ENCODE data around the gene WDR27.

DNA sequence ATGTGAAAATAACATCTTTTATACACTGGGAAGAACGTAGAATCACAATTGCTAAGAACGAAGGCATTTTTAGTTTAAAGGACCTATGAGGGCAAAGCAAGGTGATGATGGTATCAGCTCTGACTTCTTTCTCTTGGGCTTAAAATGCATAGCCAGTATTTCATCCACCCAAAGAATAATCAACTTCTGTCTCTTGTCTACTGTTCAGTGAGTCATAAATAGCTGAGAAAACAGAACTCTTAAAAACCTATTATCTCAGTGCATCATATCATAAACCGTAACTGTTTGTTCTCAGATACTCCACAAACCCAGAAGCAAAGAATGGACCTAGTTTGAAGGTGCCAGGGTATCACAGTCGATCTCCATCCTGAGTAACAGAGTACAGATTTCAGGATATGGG is 17.3 kb upstream of the WDR27 start:
- TF ChIP-seq, protein P1, sequence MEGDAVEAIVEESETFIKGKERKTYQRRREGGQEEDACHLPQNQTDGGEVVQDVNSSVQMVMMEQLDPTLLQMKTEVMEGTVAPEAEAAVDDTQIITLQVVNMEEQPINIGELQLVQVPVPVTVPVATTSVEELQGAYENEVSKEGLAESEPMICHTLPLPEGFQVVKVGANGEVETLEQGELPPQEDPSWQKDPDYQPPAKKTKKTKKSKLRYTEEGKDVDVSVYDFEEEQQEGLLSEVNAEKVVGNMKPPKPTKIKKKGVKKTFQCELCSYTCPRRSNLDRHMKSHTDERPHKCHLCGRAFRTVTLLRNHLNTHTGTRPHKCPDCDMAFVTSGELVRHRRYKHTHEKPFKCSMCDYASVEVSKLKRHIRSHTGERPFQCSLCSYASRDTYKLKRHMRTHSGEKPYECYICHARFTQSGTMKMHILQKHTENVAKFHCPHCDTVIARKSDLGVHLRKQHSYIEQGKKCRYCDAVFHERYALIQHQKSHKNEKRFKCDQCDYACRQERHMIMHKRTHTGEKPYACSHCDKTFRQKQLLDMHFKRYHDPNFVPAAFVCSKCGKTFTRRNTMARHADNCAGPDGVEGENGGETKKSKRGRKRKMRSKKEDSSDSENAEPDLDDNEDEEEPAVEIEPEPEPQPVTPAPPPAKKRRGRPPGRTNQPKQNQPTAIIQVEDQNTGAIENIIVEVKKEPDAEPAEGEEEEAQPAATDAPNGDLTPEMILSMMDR (IDR thresholded peaks at IDR 0.05 in 8 of 11, conservative IDR thresholded peaks at IDR 0.05 in 3 of 11): no peak
- TF ChIP-seq POLR2AphosphoS5 (IDR thresholded peaks at IDR 0.05): no peak
- no peak for TF ChIP-seq POLR2A (IDR thresholded peaks at IDR 0.05)

Measured in spleen (tissue), 7 donors.